NCI-H1694 (cell line): ENCODE measurements around the gene TRIO.

Experiments used
- DNase-seq: peaks from one replicate; lab custom pipeline; 2025; lab: John Stamatoyannopoulos, UW

TRIO gene

DNA sequence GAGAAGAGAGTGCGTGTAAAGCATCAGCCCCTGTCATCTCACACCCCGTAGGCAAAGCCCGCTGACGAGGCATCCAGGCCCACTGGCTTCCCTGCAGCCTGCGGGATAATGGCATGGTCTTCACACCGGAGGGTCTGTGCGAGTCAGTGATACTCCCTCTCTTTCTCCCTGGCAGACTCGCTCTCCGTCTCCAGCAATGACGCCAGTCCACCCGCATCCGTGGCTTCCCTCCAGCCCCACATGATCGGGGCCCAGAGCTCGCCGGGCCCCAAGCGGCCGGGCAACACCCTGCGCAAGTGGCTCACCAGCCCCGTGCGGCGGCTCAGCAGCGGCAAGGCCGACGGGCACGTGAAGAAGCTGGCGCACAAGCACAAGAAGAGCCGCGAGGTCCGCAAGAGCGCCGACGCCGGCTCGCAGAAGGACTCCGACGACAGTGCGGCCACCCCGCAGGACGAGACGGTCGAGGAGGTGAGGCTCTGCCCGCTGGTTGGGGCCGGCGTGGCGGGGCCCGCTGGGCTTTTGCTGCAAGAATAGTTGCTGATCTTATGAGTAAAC, 317.8 kb downstream of the TRIO start:
- DNase-seq: no peak

DNA sequence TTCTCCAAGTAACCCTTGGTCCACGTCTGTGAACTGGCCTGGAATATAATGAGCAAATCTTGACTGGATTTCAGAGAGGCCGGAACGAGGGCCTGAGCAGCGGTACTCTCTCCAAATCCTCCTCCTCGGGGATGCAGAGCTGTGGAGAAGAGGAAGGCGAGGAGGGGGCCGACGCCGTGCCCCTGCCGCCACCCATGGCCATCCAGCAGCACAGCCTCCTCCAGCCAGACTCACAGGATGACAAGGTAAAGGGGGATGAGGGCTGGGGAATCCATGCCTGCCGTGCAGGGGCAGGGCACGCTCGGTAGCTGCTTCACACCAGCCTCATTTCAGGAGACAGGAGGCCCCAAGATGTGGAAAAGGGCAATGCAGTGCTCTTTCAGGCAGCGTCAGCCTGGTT, 319.5 kb downstream of the TRIO start:
- no peak for DNase-seq

DNA sequence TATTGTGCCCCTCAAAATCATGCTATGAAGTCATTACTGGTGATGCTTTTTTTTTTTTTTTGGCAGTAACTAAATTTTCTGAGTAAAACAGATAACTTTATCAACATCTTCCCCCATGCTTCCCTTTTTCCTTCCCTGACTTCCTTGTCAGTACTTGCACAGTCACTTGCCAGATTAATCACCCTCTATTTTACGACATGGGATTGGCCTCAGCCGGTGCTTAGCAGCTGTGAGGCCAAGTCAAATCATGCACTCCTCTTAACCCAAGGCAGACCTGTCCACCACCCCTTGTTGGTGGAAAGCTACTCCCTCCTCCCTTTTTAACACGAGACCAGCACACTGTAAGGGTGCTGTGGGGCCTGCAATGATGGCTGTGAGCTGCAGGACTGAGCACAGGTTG, 320.5 kb downstream of the TRIO start:
- DNase-seq: no peak

DNA sequence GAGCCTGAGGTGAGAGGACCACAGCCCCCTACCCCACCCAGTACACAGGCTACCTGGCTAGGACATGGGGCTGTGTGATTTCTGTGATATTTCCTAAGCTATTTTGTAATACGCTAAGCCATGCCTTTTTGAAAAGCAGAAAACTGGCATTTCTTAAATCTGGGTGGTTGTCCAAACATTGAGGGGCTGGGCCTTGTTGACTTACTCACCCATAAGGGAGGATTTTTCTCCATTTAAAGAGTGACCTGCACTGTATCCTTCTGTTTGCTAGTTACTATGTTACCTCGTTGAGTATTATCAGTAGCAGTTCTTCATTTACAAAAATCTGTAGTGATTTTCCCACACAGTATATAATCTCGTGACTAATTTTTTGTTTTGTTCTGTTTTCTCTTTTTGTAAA, 321.0 kb downstream of the TRIO start:
- no peak for DNase-seq

DNA sequence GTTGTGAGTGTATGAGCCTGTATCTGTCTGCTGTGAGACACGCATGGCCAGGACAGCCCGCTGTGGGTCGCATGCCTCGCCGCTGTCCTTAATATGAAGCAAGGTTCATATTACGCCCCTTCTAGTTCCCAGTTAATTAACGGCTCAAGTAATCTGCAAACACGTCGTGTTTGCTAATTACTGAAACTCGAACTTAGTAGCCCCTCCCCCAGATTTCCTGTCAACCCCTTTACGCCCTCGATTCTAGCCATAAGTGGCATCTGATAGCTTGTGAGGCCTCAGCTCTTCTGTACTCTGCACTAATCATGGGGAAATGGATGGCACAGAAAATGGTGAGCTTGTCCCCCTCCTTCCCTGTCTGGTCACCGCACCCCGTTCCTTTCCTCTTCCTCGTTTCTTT, 321.5 kb downstream of the TRIO start:
- DNase-seq: no peak

DNA sequence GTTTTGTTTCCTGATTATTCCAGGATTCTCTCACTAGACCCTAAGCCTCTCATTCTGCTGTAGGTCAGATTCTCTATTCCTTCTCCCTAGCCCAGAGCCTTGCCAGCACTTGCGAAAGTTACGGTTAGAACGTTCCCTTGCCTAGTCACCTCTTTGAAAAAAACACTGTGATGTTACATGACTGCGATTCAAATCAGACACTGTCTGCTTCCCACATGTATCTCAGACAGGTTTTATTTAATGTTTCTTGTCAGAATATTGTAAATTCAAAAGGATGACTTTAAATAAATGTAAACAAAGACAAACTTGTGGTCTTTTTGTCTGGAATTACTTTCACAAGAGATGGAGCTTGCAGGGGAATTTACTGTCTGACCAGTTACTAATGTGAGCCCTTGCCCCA, 322.0 kb downstream of the TRIO start:
- no peak for DNase-seq

DNA sequence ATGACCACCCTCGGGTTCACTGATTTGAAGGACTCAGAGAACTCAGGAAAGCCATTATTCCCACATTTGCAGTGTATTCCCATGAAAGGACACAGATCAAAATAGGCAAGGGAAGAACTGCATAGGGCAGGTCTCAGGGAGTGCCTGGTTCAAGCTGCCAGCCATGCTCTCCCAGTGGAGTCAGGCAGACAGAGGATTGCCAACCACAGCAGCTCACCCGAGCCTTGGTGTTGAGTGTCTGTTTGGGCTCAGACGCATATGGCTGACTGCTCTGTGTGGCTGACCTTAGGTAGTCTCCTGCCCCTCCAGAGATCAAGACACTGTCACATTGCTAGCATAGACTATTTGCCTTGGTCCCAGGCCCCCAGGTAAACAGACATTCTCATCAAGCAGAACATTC, 322.6 kb downstream of the TRIO start:
- DNase-seq: no peak

DNA sequence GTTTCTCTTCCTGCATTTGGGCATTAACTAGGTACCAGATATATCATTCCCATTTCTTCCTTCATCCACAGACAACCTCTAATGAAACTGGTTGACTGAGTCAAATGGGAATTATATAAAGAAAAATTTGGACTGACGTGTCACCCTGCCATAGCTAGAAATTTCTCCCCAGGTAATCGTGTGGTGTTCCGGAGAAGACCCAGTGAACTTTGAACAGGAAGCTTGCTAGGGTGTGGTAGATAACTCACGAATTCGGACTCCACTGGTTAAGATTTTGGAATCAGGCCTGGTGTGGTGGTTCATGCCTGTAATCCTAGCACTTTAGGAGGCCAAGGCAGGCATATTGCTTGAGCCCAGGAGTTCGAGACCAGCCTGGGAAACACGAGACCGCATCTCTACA, 324.1 kb downstream of the TRIO start:
- DNase-seq: no peak

DNA sequence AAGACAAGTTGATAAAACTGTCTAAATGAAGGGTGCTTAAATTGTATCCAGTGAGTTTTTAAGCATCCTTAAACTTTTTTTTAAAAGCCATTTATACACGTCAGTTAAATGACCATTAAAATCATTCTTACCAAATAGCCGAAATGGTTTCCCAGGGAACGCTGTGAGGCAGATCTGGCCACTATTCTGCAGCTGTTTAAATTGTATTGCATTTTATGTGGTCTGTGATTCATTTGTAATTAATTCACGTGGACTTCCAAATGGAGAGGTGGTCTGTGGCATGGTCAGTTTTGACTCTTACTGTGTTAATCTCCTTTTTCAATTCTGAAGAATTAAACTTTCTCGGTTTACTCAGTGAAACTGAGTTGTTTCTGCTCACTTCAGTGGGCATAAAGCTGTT, 324.7 kb downstream of the TRIO start:
- no peak for DNase-seq

DNA sequence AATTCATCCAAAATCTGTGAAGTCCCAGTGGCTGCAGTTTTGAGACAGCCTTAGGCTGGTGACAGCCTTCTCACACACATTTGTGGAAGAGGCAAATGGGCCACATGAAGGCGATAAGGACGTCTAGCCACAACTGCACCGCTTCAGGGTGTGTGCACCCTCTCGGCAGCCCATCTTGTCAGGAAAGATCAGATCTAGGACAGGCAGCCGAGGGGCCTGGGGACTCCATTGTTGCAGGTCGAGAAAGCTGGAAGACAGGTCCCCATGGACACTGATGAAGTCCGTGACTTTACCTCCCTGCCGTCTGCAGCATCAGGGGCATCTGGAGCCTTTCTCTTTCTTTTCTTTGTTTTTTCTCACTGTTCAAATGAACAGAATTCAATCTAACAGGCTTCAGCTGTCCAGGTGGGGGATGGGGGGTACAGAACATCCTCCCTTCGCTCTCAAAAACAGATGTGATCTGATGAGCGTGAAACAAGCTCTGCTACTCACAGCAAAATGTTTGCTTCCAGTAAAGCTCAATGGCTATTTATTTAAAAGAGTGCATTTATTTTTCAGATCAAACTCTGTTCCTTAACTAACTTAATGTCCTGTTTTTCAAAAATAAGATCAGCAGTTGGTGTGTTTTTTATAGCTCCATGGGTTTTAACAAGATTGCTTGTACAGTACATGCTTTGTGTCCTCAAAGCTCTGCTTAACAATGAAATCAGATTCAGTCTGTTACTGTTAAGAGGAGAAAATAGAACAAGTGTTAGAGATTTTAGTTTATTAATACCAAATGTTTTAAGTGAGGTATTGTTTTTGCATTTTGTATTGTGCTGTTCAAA, 326.6 kb downstream of the TRIO start:
- peak; percentile 57 for DNase-seq

DNA sequence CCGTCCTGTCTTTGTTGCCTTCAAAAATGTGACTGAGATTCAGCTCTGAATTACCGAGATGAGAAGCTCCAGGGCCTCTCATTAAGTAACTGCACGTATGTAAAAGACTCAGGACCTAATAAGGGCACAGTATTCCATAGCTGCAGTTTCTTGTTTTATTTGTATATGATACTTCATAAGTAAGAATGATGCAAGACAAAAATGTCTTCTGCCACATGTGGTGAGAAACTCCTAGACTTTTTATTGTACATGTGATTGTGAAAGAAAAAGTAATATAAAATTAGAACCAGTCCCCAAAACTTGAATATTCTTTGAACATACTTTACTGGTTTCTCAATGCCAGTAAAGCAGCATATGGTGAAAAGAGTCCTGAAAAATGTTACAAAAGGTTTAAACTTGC, 328.4 kb downstream of the TRIO start:
- no peak for DNase-seq

DNA sequence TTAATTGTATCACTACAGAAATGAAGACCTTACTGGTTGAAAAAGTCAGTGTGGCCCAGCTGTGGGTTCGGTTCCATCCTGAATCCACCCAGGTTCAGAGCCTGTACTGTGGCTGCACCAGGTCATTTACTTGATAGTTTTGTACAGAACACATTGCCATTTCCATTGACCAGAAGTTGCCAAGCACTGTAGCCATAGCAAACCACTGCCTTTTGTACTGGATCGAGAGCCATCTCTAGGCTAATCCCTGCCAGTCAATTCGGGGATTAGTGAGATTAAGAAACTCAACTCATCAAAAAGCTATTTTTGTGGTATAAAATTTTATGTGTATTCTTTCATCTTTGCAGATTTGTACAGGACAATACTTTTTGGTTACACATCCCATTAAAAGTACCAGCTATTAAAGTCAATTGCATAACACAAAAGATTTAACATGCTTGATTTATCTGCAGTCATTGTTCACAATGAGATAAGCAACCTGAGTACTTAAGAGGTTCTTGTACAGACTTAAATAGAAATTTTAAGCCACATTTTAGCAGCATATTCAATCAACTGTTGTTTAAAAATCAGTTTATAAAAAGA, 329.9 kb downstream of the TRIO start:
- no peak for DNase-seq

DNA sequence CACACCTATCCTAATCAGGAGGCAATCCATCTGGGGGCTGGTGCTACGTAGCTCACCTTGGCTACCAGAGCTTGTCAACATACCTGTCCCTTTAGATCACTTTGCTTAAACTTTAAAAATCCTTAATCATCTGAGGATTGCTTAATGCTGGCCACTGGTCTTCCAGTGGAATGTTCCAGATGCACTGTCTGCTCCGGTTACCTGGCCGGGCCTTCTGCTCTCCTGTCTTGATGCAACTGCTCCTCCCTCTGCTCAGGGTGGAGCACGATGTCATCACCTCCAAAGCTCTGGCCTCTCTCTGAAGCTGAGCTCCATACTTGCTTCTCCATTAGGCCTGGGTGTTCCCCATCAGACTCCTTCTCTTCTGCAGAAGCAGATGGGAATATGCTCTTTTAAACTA, 331.9 kb downstream of the TRIO start:
- DNase-seq: no peak

DNA sequence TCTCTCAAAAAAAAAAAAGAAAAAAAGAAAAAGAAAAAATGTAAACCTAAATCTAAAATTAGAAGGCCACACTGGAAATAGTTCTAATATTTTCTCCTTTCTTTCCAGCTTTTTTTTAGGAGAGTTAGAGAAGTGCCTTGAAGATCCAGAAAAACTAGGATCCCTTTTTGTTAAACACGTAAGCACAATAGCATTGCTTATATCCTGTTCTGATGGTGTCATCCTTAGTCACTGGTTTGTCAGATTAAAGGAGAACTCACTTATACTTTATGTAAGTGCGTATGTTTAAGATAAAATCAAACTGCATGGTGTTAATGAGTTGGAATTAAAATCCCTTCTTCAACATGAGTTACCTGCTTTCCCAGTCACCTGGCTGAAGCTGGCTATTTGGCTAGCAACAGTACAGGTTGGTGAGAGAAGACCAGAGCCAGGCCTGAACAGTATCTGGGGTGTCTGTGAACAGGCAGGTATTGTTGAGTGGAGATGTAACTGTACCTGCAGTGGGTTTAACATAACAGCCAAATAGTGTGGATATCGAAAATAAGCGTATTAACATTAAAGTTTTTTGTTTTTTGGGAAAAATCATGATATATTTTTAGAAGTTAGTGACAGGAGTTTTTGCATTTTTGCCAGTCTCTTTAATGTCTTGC, 333.8 kb downstream of the TRIO start:
- DNase-seq: no peak

DNA sequence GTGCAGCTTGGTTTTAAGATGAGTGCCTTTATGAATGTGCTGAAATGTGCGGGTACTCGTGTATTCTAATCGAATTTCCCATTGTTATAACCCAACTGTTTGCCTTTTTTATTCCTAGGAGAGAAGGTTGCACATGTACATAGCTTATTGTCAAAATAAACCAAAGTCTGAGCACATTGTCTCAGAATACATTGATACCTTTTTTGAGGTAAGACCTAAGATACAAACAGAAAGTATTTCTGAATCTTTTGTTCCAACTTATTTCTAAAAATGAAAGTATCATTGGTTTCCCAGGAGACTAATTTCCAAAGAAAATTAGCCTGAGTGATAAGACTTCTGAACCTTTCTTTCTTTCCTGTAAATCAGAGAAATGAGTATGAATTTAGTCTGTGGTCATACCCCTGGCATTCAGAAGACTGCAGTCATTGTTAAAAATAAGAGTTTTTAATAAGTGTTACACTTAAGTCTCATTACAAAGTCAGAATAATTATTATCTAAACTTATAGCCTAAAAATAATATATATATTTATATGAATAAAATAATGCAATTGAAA, 336.1 kb downstream of the TRIO start:
- no peak for DNase-seq

DNA sequence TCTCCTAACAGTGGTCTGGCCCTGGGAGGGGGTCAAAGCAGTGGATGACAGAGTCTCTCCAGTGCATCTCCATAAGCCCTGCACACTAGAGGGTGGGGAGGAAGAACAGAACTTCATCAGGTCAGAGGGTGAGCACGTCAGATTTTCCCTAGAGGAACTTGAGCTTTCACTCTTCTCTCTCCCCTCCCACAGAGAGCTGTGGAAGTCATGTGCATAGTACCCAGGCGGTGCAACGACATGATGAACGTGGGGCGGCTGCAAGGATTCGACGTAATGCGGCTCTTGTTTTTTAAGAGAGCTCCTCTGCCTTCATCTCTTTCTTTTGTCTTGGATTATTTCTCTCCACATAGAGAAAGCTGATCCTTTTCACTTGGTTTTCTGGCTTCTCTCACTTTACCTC, 338.2 kb downstream of the TRIO start:
- no peak for DNase-seq

DNA sequence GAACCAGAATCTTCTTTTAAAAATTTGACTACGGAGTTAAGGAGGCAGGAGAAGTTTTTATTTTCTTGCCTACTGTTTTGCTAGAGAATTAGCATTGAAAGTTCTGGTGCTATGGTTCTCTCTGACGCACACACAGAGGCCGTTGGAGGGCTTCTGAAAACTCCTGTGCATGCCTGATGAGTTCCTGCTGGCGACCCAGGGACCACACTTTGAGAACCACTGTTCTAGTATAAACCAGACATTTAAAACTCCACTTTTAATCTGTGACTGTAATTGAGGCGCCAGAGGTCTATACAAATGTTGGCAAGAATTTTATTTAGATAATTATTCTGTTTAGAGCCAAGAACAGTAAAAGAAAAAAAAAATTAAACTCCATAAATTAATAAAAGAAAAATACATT, 338.9 kb downstream of the TRIO start:
- no peak for DNase-seq

DNA sequence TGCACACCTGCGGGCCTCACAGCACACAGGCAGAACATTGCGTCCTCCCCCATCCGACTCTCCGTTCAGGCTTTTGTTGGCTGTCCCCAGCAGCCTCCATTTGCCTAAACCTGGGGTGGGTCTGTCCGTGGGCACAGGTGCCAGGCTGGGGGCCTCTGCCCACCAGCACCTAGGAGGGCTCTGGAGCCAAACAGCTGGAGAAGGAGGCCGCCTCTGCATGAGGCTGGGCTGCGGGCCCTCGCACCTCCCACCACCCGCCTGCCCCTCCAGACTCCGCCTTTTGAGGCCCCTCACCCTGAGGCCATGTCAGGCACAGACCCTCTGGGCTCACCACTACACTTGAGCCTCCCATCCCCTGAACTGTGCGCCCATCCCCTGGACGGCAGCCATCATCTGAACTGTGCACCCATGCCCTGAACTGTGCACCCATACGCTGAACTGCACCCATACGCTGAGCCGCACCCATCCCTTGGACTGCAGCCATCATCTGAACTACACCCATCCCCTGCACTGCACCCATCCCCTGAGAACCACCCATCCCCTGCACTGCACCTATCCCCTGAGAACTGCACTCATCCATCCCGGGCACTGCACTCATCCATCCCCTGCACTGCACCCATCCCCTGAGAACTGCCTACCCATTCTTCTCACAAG, 340.5 kb downstream of the TRIO start:
- no peak for DNase-seq

DNA sequence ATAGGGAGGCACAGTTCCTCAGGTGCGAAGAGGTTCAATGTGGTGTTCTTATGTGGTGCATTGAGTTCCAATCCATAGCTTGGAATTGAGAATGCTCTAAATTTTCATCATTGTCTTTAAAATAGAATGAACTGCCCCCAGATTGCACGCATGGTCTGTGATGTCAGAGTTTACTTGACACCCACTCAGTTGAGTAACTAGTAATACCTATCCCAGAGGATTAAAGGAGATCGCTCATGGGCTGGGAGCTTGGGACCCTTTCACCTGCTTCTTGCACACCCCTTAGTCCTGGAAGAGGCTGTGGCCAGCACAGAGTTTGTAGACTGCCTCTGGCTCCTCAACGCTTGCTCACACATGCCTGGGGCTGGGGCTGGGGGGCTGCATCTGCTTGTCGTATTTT, 343.3 kb downstream of the TRIO start:
- DNase-seq: no peak

DNA sequence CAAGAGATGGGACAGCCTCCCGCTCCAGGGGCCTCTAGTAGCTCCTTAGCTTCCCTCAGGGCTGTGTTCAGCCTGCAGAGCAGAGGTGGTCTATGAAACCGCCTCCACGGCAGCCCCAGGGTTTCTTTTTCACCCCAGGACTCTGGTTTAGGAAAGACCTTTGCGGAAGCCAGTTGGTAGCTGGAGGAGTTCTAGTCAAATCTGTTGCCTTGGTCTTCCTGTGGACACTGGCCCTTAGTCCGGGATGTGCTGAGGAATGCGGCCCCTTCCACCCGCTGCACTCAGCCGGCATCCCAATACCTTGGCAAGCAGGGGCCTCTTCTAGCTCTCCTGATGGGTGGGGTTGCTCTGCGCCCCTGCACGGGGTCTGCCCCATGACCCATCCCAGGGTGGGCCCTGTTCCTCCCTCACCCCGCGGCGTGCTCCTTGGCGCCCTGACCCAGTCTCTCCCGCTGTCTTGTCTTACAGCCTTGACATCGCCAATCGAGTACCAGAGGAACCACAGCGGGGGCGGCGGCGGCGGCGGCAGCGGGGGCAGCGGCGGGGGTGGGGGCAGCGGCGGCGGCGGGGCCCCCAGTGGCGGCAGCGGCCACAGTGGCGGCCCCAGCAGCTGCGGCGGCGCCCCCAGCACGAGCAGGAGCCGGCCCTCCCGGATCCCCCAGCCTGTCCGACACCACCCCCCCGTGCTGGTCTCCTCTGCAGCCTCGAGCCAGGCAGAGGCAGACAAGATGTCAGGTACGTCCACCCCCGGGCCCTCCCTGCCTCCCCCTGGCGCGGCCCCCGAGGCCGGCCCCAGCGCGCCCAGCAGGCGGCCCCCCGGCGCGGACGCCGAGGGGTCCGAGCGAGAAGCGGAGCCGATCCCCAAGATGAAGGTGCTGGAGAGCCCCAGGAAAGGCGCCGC, 344.1 kb downstream of the TRIO start:
- DNase-seq: no peak

DNA sequence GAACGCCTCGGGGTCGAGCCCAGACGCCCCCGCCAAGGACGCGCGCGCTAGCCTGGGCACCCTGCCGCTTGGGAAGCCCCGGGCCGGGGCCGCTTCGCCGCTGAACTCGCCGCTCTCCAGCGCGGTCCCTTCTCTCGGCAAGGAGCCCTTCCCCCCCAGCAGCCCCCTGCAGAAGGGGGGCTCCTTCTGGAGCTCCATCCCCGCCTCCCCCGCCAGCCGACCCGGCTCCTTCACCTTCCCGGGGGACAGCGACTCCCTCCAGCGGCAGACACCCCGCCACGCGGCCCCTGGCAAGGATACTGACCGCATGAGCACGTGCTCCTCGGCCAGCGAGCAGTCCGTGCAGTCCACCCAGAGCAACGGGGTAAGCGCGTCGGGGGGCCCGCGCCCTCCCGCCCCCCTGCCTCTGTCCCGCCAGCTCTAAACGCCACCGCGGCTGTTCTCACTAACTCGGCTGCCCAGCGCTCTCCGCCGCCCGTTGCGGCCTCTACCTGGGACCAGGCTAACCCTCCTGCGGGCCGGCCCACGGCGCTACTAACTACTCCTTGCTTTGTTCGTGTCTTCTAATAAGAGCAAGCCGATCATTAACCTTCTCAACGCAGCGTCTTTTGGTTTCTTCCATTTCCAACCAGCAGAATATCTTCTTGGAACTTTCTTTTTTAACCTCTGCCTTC, 344.9 kb downstream of the TRIO start:
- no peak for DNase-seq
